Left lung (tissue), 10 donors: ENCODE data around the gene DNAH10. TPM values are rescaled to one million over a fixed set of nuclear protein-coding genes. Genes with fewer than 3 reads are reported as not detected.

Experiments used
- ATAC-seq: fragments of 200-7000 bp; cut with Tn5 transposase; one replicate; pipeline ENCODE4 v1.9.1; 2020; ENCODE audit warnings: moderate library complexity
- DNase-seq, 4 donors: peaks; one replicate each; pipeline ENCODE4 v3.0.0-alpha.2; 2013 to 2020
- H3K27ac ChIP-seq, 2 donors: fragments of 200-600 bp; sonication (generic) in 1 of 2; one replicate each; pipeline versions ENCODE4 v1.5.0 to v1.8.0; 2020 to 2021
- H3K27me3 ChIP-seq, 2 donors: fragments of 200-600 bp; sonication (generic) in 1 of 2; one replicate each; pipeline versions ENCODE4 v1.5.0 to v1.8.0; 2020 to 2021
- H3K36me3 ChIP-seq, 2 donors: fragments of 200-600 bp; sonication (generic) in 1 of 2; one replicate each; pipeline versions ENCODE4 v1.5.0 to v1.8.0; 2020 to 2021
- H3K4me1 ChIP-seq, 2 donors: fragments of 200-600 bp; one replicate each; pipeline ENCODE4 v1.8.0; 2021
- H3K4me3 ChIP-seq, 2 donors: fragments of 200-600 bp; sonication (generic) in 1 of 2; one replicate each; pipeline versions ENCODE4 v1.5.0 to v1.8.0; 2020 to 2021; ENCODE audit warnings: mild to moderate bottlenecking in 1 of 2
- H3K9me3 ChIP-seq, 2 donors: fragments of 200-600 bp; sonication (generic) in 1 of 2; one replicate each; pipeline versions ENCODE4 v1.5.0 to v1.8.0; 2020 to 2021
- intact Hi-C, 2 donors: fragments of 100-400 bp; cut with DNase I; formaldehyde crosslinking; loops; one replicate each; pipeline versions ENCODE4 v1.11.2 to v1.14.2; 2022
- polyA plus RNA-seq, 6 donors: library from polyadenylated mRNA; unstranded; fragments of 120-200 nt; gene quantifications; one replicate each; pipeline ENCODE4 v1.2.1, GENCODE V29; 2013; ENCODE audit not compliant: insufficient read length in 6 of 6
- total RNA-seq, 2 donors: library from RNA; stranded (reverse); fragmentation: NEBNext Ultra II Directional; extraction: Animal tissue kit (Norgen Biotek cat#: 25700); gene quantifications; one replicate each; pipeline ENCODE4 v1.2.1, GENCODE V29; 2021
- TF ChIP-seq, protein P1 (sequence below), 2 donors: fragments of 200-600 bp; sonication (generic) in 1 of 2; IDR thresholded peaks; one replicate each; pipeline versions ENCODE4 v1.5.0 to v1.8.0; 2021; ENCODE audit warnings: antibody characterized with exemption in 2 of 2
- donor health status: DM: no; HTN: yes; CAD: no.
- donor health status: DM: no; HTN: no; CAD: no.

The DNAH10 gene
- total and polyA plus RNA-seq, 8 donors = 0.79 to 10.4 (median 6.5) TPM

DNA sequence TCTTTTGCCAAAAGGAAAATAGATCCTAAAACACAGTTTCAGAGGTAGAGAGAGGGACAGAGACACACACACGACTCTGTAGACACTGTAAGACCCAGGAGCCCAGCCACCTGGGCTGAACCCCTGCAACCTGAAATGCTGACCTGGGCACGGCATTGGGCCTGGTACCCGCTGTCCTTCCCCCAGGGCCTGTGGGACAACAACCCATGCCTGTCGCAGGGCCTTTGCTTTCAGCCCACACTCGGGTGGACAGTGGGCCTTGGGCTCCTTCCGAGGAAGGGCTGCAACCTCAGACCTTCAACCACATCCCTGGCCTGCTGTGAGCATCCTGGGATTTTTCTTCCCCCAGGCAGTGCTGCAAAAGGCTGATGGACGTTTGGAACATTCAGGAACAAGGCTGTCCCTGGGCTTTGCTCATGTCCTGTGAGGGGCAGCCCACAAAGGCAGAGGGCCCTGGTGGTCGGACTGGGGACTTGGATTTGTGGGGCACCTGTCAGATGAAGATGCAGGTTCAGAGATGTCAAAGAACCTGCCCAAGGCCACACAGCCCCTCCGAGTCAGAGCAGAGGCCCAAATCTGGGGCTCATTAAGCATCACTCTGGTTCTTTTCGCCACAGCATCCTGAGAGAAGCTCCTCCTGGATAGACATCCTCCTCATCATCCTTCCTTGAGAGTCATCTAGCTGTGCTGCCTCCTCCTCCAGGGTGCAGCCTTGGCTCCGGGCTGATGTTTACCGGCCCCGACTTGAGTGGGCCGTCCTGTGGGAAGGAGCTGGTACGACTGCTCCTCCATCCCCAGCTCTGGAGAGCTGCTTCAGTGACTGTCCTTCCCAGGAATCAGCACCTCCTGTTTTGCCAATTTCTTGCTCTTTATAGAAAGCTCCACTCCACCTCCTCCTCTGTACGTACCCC is 177.9 kb downstream of the DNAH10 start:
- Histone ChIP-seq H3K27me3 (no peaks in the 10 kb centered on the region), H3K9me3 (peaks cover 0 to 9% of the 10 kb centered on the region in 2 donors), H3K27ac (no peak overlapping the region), H3K4me3 (no peak overlapping the region), H3K36me3 (peaks cover 0 to 65% of the 10 kb centered on the region in 2 donors), H3K4me1 (peaks cover 11 to 23% of the 10 kb centered on the region in 2 donors)
- DNase-seq (peak in 1 of 4 donors; percentile 18), ATAC-seq (no peak)
- intact Hi-C loops = no loop called here
- TF ChIP-seq, protein P1, sequence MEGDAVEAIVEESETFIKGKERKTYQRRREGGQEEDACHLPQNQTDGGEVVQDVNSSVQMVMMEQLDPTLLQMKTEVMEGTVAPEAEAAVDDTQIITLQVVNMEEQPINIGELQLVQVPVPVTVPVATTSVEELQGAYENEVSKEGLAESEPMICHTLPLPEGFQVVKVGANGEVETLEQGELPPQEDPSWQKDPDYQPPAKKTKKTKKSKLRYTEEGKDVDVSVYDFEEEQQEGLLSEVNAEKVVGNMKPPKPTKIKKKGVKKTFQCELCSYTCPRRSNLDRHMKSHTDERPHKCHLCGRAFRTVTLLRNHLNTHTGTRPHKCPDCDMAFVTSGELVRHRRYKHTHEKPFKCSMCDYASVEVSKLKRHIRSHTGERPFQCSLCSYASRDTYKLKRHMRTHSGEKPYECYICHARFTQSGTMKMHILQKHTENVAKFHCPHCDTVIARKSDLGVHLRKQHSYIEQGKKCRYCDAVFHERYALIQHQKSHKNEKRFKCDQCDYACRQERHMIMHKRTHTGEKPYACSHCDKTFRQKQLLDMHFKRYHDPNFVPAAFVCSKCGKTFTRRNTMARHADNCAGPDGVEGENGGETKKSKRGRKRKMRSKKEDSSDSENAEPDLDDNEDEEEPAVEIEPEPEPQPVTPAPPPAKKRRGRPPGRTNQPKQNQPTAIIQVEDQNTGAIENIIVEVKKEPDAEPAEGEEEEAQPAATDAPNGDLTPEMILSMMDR (IDR thresholded peaks at IDR 0.05) = no peak

DNA sequence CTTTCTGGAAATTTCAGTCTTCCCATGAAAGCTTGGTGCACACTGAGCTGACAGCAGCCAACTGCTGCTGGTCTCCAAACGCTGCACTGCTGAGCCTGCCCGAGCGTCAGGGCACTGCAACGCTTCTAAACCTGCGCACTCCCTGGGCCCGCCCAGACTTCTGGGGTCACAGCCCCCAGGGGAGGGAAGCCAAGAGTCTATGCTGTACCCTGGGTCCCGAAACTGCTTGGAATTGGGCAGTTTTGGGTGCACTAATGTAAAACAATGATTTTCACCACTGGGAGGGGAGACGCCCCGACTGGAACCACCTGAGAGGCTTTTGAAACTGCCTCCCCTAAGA is 178.5 kb downstream of the DNAH10 start:
- Histone ChIP-seq H3K36me3 (peaks cover 0 to 66% of the 10 kb centered on the region in 2 donors), H3K27me3 (no peaks in the 10 kb centered on the region), H3K4me1 (peaks cover 8 to 18% of the 10 kb centered on the region in 2 donors), H3K4me3 (no peak overlapping the region), H3K9me3 (peaks cover 0 to 9% of the 10 kb centered on the region in 2 donors), H3K27ac (no peak overlapping the region)
- ATAC-seq = no peak
- TF ChIP-seq, protein P1 (IDR thresholded peaks at IDR 0.05) = no peak
- DNase-seq = peak in 1 of 4 donors; percentile 10
- intact Hi-C loops = no loop called here

DNA sequence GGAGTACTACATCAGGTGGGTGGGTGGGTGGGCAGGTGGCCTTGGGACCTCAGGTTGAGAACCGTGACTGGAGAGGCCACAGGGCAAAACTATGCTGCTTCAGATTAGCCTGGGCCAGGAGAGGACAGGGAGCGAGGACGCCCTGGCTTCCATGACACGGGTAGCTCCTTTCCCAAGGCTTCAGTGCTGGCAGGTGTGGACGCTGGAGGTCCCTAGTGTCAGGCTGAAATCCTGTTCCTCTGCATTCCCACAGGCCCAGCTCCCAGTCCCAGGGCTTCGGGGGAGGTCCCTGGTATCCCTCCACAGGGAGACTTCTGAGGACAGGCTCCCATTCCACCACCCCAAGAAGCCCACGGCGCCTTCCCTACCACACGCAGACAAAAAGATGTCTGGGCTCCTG is 178.9 kb downstream of the DNAH10 start:
- peak overlapping the region in 1 of 2 donors; percentile 63 for H3K27ac ChIP-seq
- H3K4me1 ChIP-seq = peaks cover 8 to 18% of the 10 kb centered on the region in 2 donors
- peak in 1 of 4 donors; percentile 12 for DNase-seq
- no peak overlapping the region for H3K4me3 ChIP-seq
- ATAC-seq = no peak
- TF ChIP-seq, protein P1 (IDR thresholded peaks at IDR 0.05) = no peak
- peaks cover 0 to 9% of the 10 kb centered on the region in 2 donors for H3K9me3 ChIP-seq
- peaks cover 0 to 63% of the 10 kb centered on the region in 2 donors for H3K36me3 ChIP-seq
- intact Hi-C loops = no loop called here
- no peaks in the 10 kb centered on the region for H3K27me3 ChIP-seq

DNA sequence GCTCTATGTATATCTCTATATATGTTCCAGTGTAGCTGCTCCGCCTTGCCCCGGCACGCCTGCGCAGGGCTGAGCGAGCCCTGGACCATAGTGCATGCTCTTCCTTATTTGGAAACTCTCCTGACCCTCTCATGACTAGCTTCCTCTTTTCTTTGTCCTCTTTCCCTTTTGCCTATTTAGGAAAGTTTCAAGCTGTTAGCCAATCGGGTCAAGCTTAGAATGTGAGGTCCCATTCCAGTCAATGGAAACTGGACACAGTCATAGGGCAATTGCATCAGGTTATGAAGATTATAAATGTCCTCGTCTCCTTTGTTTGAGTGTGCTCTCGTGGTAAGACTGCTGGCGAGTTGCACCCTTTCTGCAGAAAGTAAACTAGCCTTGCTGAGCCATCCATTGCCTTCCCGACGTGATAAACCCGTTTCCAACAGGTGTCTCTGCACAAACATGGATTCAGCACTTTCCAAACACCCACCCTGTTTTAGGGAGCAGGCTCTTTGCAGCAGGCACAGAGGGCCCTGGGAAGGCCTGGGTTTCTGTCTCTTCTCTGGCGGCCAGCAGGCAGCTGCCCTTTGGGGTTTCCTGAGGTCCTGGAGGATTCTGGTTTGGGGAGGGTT is 179.6 kb downstream of the DNAH10 start:
- peak overlapping the region in 1 of 2 donors; percentile 63 for H3K27ac ChIP-seq
- H3K9me3 ChIP-seq = peaks cover 0 to 9% of the 10 kb centered on the region in 2 donors
- TF ChIP-seq, protein P1 (IDR thresholded peaks at IDR 0.05) = no peak
- H3K36me3 ChIP-seq = peaks cover 0 to 56% of the 10 kb centered on the region in 2 donors
- H3K4me3 ChIP-seq = no peak overlapping the region
- intact Hi-C loops = no loop called here
- H3K27me3 ChIP-seq = no peaks in the 10 kb centered on the region
- peaks cover 8 to 21% of the 10 kb centered on the region in 2 donors for H3K4me1 ChIP-seq
- DNase-seq (peak in 1 of 4 donors; percentile 37), ATAC-seq (no peak)

DNA sequence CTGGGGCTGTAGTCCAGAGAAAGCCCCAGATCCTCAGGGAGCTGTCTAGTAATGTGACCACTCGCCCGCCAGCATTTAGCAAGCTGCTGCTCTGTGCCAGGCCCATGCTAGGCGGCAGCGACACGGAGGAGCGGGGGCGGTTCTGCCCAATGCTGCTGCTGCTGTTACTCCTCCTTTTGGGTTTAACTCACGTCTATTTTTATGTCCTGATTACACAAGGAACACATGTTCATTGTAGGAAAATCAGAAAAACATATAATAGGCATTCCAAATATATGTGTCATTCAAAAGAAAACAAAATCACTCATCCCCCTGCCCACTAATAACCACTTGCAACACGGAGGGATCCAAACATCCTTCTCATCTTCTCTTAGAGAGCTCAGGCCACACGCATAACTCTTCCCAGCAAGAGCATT is 180.1 kb downstream of the DNAH10 start:
- no peak for ATAC-seq
- H3K9me3 ChIP-seq = peaks cover 0 to 9% of the 10 kb centered on the region in 2 donors
- peaks cover 8 to 24% of the 10 kb centered on the region in 2 donors for H3K4me1 ChIP-seq
- peak overlapping the region in 1 of 2 donors; percentile 18 for H3K27ac ChIP-seq
- peak in 1 of 4 donors; percentile 18 for DNase-seq
- intact Hi-C loops = no loop called here
- no peaks in the 10 kb centered on the region for H3K27me3 ChIP-seq
- TF ChIP-seq, protein P1 (IDR thresholded peaks at IDR 0.05) = no peak
- H3K4me3 ChIP-seq = no peak overlapping the region
- H3K36me3 ChIP-seq = peaks cover 0 to 50% of the 10 kb centered on the region in 2 donors
